GM12872 (cell line): ENCODE measurements around the gene CERS3.

ENCODE experiments used
- TF ChIP-seq, protein P1 (sequence below): IDR thresholded peaks from 3 replicates; pipeline ENCODE4 v1.5.1; 2011; ENCODE audit warnings: low read depth, mild to moderate bottlenecking, low read length, moderate library complexity; ENCODE audit not compliant: insufficient read depth

CERS3 gene

GRCh38 chr15:100405179-100405578, 123.6 kb downstream of the CERS3 start:
- TF ChIP-seq, protein P1, sequence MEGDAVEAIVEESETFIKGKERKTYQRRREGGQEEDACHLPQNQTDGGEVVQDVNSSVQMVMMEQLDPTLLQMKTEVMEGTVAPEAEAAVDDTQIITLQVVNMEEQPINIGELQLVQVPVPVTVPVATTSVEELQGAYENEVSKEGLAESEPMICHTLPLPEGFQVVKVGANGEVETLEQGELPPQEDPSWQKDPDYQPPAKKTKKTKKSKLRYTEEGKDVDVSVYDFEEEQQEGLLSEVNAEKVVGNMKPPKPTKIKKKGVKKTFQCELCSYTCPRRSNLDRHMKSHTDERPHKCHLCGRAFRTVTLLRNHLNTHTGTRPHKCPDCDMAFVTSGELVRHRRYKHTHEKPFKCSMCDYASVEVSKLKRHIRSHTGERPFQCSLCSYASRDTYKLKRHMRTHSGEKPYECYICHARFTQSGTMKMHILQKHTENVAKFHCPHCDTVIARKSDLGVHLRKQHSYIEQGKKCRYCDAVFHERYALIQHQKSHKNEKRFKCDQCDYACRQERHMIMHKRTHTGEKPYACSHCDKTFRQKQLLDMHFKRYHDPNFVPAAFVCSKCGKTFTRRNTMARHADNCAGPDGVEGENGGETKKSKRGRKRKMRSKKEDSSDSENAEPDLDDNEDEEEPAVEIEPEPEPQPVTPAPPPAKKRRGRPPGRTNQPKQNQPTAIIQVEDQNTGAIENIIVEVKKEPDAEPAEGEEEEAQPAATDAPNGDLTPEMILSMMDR = no peak

- TF ChIP-seq, protein P1 = no peak
Measured at GRCh38 chr15:100400996-100401395, 127.8 kb downstream of the CERS3 start.

- TF ChIP-seq, protein P1 = no peak
Measured at GRCh38 chr15:100394736-100395440, 133.9 kb downstream of the CERS3 start.

DNA sequence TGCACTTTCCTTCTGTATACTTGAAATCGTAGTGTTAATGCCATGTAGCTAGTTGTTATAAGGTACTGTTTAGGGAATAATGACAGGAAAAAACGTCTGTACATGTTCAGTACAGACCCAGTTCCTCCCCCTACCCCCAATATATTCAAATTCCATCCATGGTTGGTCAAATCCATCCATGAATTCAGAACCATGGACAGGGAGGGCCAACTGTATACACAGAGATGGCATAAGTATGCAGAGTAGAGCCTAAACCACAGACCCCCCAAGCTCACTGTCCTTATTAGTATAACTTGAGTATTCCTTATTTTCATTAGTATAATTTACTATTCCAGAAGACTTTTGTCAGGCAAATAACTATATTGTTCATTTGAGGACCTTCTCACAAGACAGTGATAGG, 135.7 kb downstream of the CERS3 start:
- TF ChIP-seq, protein P1 = no peak

DNA sequence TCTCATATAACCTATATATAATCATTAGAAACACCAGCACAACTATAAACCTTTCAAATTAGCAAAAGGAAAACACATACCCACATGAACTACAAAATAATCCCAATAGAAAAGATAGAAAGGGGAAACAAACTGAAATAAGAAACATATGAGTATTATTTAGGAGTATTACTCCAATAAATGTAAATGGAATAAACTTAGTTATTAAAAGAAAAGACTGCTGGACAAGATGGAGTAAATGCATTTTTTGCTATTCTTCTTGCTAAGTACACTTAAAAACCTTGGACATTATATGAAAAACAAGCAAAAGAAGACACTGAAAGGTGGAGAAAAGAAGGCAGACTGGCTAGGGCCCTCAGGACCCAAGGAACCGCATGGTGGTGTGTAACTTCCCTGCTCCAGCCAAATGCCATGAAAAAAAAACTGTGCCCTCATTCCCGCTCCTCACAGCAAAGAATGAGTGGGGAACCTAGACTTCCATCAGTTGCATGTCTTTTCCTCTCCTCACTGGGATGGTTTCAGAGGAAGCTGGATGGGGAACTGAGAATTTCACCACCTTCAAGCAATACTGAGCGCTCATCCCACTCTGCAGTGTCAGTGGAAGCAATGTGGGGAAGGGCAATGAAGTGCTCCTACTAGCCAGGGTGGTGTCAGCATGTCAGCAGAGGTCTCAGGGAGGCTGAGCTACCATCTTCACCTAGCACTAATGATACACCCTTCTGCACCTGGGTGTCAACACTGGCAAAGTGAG, 143.3 kb downstream of the CERS3 start:
- TF ChIP-seq, protein P1 = no peak

- TF ChIP-seq, protein P1 = no peak
Measured at GRCh38 chr15:100384108-100384410, 144.7 kb downstream of the CERS3 start.

GRCh38 chr15:100383302-100384107, 145.2 kb downstream of the CERS3 start:
- TF ChIP-seq, protein P1 = peak; percentile 29; the same call in 1 of the 3 replicates
